Mesendoderm (in vitro differentiated cells): ENCODE measurements around the gene SMPD1.

ENCODE experiments used
- DNase-seq: peaks from one replicate; pipeline ENCODE4 v3.0.0; 2013
- H2AK5ac ChIP-seq: 2 replicates; pipeline ENCODE4 v1.6.1; 2013; ENCODE audit warnings: low read length, inconsistent platforms
- H2BK120ac ChIP-seq: 2 replicates; pipeline ENCODE4 v1.6.1; 2013; ENCODE audit warnings: low read depth, mild to moderate bottlenecking, low read length, moderate library complexity, mixed read lengths
- H2BK15ac ChIP-seq: replicated peaks from 2 replicates; pipeline ENCODE4 v1.6.1; 2013; ENCODE audit warnings: low read depth, mild to moderate bottlenecking, moderate library complexity
- H2BK5ac ChIP-seq: 2 replicates; pipeline ENCODE4 v1.6.1; 2013; ENCODE audit warnings: low read length, inconsistent platforms
- H3K18ac ChIP-seq: 2 replicates; pipeline ENCODE4 v1.6.1; 2013; ENCODE audit warnings: mild to moderate bottlenecking, low read length, mixed read lengths
- H3K23ac ChIP-seq: one replicate; pipeline ENCODE4 v1.6.1; 2013; ENCODE audit warnings: low read length
- H3K27ac ChIP-seq: 2 replicates; pipeline ENCODE4 v1.5.1; 2013; ENCODE audit warnings: low read depth, mild to moderate bottlenecking, inconsistent platforms, low read length, moderate library complexity
- H3K27me3 ChIP-seq: 2 replicates; pipeline ENCODE4 v1.6.1; 2013; ENCODE audit warnings: low read length, control low read depth, mild to moderate bottlenecking, inconsistent platforms; ENCODE audit not compliant: insufficient read depth, poor library complexity
- H3K36me3 ChIP-seq: 2 replicates; pipeline ENCODE4 v1.6.1; 2013; ENCODE audit warnings: low read length, inconsistent platforms; ENCODE audit not compliant: control insufficient read depth, insufficient read depth
- H3K4ac ChIP-seq: one replicate; pipeline ENCODE4 v1.6.1; 2013; ENCODE audit warnings: low read depth, mild to moderate bottlenecking, low read length, moderate library complexity
- H3K4me1 ChIP-seq: 2 replicates; pipeline ENCODE4 v1.6.1; 2013; ENCODE audit warnings: low read depth, low read length, inconsistent platforms; ENCODE audit not compliant: control insufficient read depth
- H3K4me2 ChIP-seq: 2 replicates; pipeline ENCODE4 v1.6.1; 2013; ENCODE audit warnings: low read length
- H3K4me3 ChIP-seq: 2 replicates; pipeline ENCODE4 v1.5.1; 2013; ENCODE audit warnings: mild to moderate bottlenecking, low read length
- H3K56ac ChIP-seq: one replicate; pipeline ENCODE4 v1.6.1; 2013; ENCODE audit warnings: low read length
- H3K79me1 ChIP-seq: 2 replicates; pipeline ENCODE4 v1.6.1; 2013; ENCODE audit warnings: low read length, inconsistent platforms
- H3K79me2 ChIP-seq: 2 replicates; pipeline ENCODE4 v1.6.1; 2013; ENCODE audit warnings: mild to moderate bottlenecking, low read length; ENCODE audit not compliant: control insufficient read depth, insufficient read depth
- H3K9ac ChIP-seq: 2 replicates; pipeline ENCODE4 v1.6.1; 2013; ENCODE audit warnings: low read length, inconsistent platforms
- H4K5ac ChIP-seq: one replicate; pipeline ENCODE4 v1.6.1; 2013; ENCODE audit warnings: low read length
- H4K8ac ChIP-seq: one replicate; pipeline ENCODE4 v1.6.1; 2013; ENCODE audit warnings: low read depth, mild to moderate bottlenecking, control low read depth, low read length, moderate library complexity
- WGBS: extraction: QIAGEN DNeasy Blood & Tissue Kit; methylation state at CpG from one replicate; pipeline ENCODE4 v1.1.7; 2013; ENCODE audit warnings: low lambda C conversion rate, missing lambda C conversion rate; ENCODE audit not compliant: insufficient coverage; ENCODE audit errors: extremely low coverage; 5-methylcytosine and 5-hydroxymethylcytosine counted together

Gene SMPD1

DNA sequence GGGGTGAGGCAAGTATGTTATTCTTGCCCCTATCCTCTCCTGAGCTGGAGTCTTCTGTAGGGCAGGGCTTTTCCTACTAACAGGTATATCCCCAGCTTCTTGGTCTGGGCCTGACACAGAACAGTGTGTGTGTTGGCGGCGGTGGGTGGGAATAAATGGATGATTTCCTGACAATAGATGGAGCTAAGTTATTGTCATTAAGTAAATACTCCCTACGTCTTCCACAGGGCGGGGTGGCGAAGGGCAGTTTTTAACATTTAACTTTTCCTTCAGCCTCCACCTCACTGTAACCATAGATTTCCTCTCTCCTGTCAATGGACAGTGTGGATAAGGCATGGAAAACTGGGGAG, 11.7 kb upstream of the SMPD1 start:
- Histone ChIP-seq H3K36me3 (no peaks in the 10 kb centered on the region), H3K23ac (no peak overlapping the region), H3K56ac (no peak overlapping the region), H4K8ac (no peak overlapping the region), H3K9ac (no peak overlapping the region), H2BK120ac (no peak overlapping the region), H3K4me3 (no peak overlapping the region), H2BK5ac (no peak overlapping the region), H2AK5ac (no peak overlapping the region), H4K5ac (no peak overlapping the region), H3K4ac (no peak overlapping the region), H3K4me1 (no peaks in the 10 kb centered on the region), H3K79me1 (no peaks in the 10 kb centered on the region), H3K4me2 (no peak overlapping the region), H3K18ac (no peak overlapping the region), H3K27ac (no peak overlapping the region), H3K79me2 (no peaks in the 10 kb centered on the region), H3K27me3 (no peaks in the 10 kb centered on the region), H2BK15ac (no peak overlapping the region)
- no peak for DNase-seq
- WGBS = no CpG with 5 or more reads among the region's 5 CpGs

DNA sequence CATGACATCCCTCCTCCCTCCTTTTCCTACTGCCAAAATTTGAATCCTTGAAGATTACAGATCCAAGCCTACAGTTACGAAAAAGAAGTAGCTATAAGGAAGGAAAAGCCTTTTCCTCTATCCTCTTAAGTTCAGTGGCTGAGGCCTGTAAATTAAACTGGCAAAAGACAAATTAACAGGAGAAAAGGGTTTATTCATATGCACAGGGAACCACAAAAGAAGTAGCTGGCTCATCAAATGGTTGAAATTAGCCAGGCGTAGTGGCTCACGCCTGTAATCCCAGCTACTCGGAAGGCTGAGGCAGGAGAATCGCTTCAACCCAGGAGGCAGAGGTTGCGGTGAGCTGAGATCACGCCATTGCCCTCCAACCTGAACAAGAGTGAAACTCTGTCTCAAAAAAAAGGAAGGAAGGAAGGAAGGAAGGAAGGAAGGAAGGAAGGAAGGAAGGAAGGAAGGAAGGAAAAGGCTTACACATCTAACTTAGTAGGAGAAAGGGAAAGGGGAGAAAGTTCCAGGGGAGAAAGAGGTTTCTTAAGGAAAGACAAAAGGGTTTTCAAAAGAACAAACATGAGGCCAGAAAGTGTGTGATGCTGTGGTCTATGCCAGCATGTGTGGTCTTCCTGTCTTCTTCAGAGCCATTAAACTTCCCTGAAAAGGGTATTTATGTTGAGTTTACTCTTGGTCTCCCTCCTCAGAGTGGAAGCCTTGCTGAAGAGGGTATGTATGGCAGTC, 5.1 kb upstream of the SMPD1 start:
- Histone ChIP-seq H4K5ac (no peak overlapping the region), H3K23ac (no peak overlapping the region), H3K4me1 (peaks cover 2% of the 10 kb centered on the region), H3K4me3 (no peak overlapping the region), H3K79me1 (no peaks in the 10 kb centered on the region), H3K79me2 (no peaks in the 10 kb centered on the region), H2BK120ac (no peak overlapping the region), H3K9ac (no peak overlapping the region), H4K8ac (no peak overlapping the region), H3K56ac (no peak overlapping the region), H3K27me3 (no peaks in the 10 kb centered on the region), H3K36me3 (no peaks in the 10 kb centered on the region), H2AK5ac (no peak overlapping the region), H3K4ac (no peak overlapping the region), H2BK5ac (no peak overlapping the region), H2BK15ac (no peak overlapping the region), H3K27ac (no peak overlapping the region), H3K18ac (no peak overlapping the region), H3K4me2 (no peak overlapping the region)
- no peak for DNase-seq
- WGBS = no CpG with 5 or more reads among the region's 7 CpGs

DNA sequence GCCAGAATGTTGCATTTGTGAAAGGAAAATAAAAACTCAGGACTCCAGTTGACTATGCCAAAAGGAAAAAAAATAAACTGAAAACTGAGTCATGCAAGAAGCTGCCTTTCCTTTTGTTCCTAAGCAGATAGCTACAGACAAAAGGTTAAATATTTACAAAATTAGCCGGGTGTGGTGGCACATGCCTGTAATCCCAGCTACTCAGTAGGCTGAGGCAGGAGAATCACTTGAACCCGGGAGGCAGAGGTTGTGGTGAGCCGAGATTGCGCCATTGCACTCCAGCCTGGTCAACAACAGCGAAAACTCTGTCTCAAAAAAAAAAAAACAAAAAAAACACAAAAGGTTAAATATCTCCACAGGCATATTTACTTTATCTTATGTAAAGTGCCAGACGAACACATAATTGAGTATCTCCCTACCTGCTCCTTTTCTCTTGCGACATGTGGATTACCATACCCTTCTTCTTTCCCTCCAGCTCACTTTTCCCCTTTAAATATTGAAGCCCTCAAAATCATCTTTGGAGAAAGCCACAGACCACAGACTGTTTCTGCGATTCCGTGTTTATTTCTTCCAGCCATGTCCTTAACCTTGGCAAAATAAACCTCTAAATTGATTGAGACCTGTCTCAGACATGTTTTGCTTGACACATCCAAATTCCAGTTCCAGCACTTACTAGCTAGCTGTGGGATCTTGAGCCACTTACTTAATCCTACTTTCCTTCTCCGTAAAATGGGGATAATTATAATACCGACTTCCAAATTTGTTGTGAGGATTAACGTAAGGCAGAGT, 2.3 kb upstream of the SMPD1 start:
- Histone ChIP-seq H3K23ac (no peak overlapping the region), H3K4me3 (no peak overlapping the region), H2BK5ac (no peak overlapping the region), H3K4me2 (no peak overlapping the region), H2BK120ac (no peak overlapping the region), H3K9ac (no peak overlapping the region), H3K79me2 (no peaks in the 10 kb centered on the region), H3K56ac (no peak overlapping the region), H4K8ac (no peak overlapping the region), H2AK5ac (no peak overlapping the region), H3K27ac (no peak overlapping the region), H2BK15ac (no peak overlapping the region), H3K79me1 (no peaks in the 10 kb centered on the region), H3K18ac (no peak overlapping the region), H3K4ac (no peak overlapping the region), H3K36me3 (no peaks in the 10 kb centered on the region), H3K27me3 (no peaks in the 10 kb centered on the region), H3K4me1 (peaks cover 4% of the 10 kb centered on the region), H4K5ac (no peak overlapping the region)
- WGBS = no CpG with 5 or more reads among the region's 12 CpGs
- DNase-seq = no peak

DNA sequence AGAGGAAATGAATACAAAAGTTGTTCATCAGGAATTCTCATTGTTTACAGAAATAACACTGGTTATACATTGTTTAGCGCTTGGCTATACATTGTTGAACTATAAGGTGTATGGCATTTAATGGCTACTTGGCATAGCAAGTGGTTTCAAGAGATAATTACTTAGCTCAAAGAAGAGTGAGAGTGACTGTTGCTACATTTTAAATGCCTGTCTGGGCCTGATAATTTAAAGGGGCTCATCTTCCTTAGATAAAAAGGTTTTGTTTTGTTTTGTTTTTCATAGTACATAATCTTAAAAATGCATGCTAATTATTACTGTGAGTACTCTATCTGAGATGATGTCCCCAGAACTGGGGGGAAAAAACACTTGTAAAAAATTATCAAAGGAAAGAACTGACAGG, 1.5 kb upstream of the SMPD1 start:
- H4K5ac ChIP-seq = no peak overlapping the region
- WGBS = no CpG with 5 or more reads among the region's 1 CpG
- no peak overlapping the region for H3K4me2 ChIP-seq
- no peak overlapping the region for H2BK5ac ChIP-seq
- no peaks in the 10 kb centered on the region for H3K79me2 ChIP-seq
- H2BK120ac ChIP-seq = no peak overlapping the region
- H3K9ac ChIP-seq = no peak overlapping the region
- H3K23ac ChIP-seq = no peak overlapping the region
- no peak overlapping the region for H2AK5ac ChIP-seq
- H3K79me1 ChIP-seq = no peaks in the 10 kb centered on the region
- no peaks in the 10 kb centered on the region for H3K27me3 ChIP-seq
- H3K4me1 ChIP-seq = peaks cover 4% of the 10 kb centered on the region
- H2BK15ac ChIP-seq = no peak overlapping the region
- H3K56ac ChIP-seq = no peak overlapping the region
- no peak overlapping the region for H3K4ac ChIP-seq
- H3K4me3 ChIP-seq = no peak overlapping the region
- H3K36me3 ChIP-seq = no peaks in the 10 kb centered on the region
- no peak for DNase-seq
- no peak overlapping the region for H4K8ac ChIP-seq
- H3K18ac ChIP-seq = no peak overlapping the region
- H3K27ac ChIP-seq = no peak overlapping the region

DNA sequence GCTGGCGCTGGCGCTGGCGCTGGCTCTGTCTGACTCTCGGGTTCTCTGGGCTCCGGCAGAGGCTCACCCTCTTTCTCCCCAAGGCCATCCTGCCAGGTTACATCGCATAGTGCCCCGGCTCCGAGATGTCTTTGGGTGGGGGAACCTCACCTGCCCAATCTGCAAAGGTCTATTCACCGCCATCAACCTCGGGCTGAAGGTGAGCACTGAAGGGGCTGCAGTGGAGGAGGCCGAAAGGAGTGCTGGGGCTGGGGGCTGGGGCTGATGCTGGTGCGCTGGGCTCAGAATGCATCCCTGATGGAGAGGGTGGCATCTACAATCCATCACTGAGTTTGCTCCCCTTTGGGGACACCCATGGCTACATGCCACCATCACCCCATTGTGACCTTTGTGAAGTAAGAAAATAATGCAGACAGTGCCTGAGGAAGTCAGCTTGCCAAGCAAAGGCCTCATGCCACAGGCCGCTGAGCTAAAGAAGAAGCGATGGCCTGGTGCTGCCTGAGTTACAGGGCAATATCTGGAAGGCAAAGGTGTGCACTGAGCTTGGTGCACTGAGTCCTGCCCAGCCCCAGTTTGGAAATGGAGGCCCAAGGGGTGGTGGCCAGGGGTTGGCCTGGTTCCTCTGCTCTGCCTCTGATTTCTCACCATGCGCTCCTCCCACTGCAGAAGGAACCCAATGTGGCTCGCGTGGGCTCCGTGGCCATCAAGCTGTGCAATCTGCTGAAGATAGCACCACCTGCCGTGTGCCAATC, 620 bp downstream of the SMPD1 start:
- Histone ChIP-seq H4K5ac (no peak overlapping the region), H3K4ac (no peak overlapping the region), H3K36me3 (no peaks in the 10 kb centered on the region), H3K9ac (peak overlapping the region; percentile 81), H3K18ac (no peak overlapping the region), H3K79me2 (no peaks in the 10 kb centered on the region), H3K27ac (peak overlapping the region; percentile 29), H3K4me1 (peaks cover 4% of the 10 kb centered on the region), H3K79me1 (no peaks in the 10 kb centered on the region), H4K8ac (no peak overlapping the region), H2BK5ac (no peak overlapping the region), H2BK15ac (no peak overlapping the region), H3K27me3 (no peaks in the 10 kb centered on the region), H3K4me2 (peak overlapping the region; percentile 87), H3K23ac (no peak overlapping the region), H2AK5ac (no peak overlapping the region), H3K4me3 (peak overlapping the region; percentile 70), H2BK120ac (no peak overlapping the region), H3K56ac (peak overlapping the region; percentile 88)
- DNase-seq = no peak
- no CpG with 5 or more reads among the region's 19 CpGs for WGBS
